Thoracic aorta (tissue), 2 donors: Measurements from ENCODE around the gene ATG16L2. TPM values are rescaled to one million over a fixed set of nuclear protein-coding genes. Genes with fewer than 3 reads are reported as not detected.
A peak's percentile ranks its signal among the peaks of the same experiment; 100 is the strongest.

ENCODE experiments used
- ATAC-seq: fragments of 150-250 bp; one replicate; pipeline ENCODE4 v1.8.0; 2017; ENCODE audit warnings: low read depth; ENCODE audit not compliant: insufficient number of reproducible peaks, low FRiP score
- DNase-seq: peaks from one replicate; pipeline ENCODE4 v3.0.0-alpha.2; 2020; ENCODE audit warnings: low spot score
- H3K27ac ChIP-seq, 2 donors: fragments of 200-600 bp; sonication (generic); 1 replicate in 1 of 2; 2 replicates in 1 of 2; pipeline ENCODE4 v1.5.1; 2016; ENCODE audit warnings: mild to moderate bottlenecking in 2 of 2, moderate library complexity in 2 of 2
- H3K27me3 ChIP-seq: fragments of 200-600 bp; sonication (generic); replicated peaks from 2 replicates; pipeline ENCODE4 v1.6.0; 2016; ENCODE audit warnings: mild to moderate bottlenecking; ENCODE audit not compliant: insufficient read depth
- H3K36me3 ChIP-seq: fragments of 200-600 bp; sonication (generic); one replicate; pipeline ENCODE4 v1.5.1; 2016
- H3K4me1 ChIP-seq, 2 donors: fragments of 200-600 bp; sonication (generic); 1 replicate in 1 of 2; 2 replicates in 1 of 2; pipeline versions ENCODE4 v1.5.1 to v1.6.0; 2016; ENCODE audit warnings: low read depth in 2 of 2, mild to moderate bottlenecking in 1 of 2; ENCODE audit not compliant: control insufficient read depth in 1 of 2
- H3K4me3 ChIP-seq: fragments of 200-600 bp; sonication (generic); 2 replicates; pipeline ENCODE4 v1.5.1; 2016; ENCODE audit warnings: mild to moderate bottlenecking
- H3K9me3 ChIP-seq: fragments of 200-600 bp; sonication (generic); 2 replicates; pipeline ENCODE4 v1.5.1; 2016
- CTCF ChIP-seq: fragments of 200-600 bp; sonication (generic); IDR thresholded peaks from one replicate; pipeline ENCODE4 v1.5.1; 2019; ENCODE audit warnings: antibody characterized with exemption
- total RNA-seq, 2 donors: library from RNA; depleted of rRNA; stranded (reverse); fragments of >200 nt; gene quantifications; one replicate each; pipeline versions ENCODE4 v1.1.0 to v1.2.3, GENCODE V29; 2016

Gene ATG16L2
- total RNA-seq, 2 donors from 2014 or later = 36.0 to 65.5 TPM

DNA sequence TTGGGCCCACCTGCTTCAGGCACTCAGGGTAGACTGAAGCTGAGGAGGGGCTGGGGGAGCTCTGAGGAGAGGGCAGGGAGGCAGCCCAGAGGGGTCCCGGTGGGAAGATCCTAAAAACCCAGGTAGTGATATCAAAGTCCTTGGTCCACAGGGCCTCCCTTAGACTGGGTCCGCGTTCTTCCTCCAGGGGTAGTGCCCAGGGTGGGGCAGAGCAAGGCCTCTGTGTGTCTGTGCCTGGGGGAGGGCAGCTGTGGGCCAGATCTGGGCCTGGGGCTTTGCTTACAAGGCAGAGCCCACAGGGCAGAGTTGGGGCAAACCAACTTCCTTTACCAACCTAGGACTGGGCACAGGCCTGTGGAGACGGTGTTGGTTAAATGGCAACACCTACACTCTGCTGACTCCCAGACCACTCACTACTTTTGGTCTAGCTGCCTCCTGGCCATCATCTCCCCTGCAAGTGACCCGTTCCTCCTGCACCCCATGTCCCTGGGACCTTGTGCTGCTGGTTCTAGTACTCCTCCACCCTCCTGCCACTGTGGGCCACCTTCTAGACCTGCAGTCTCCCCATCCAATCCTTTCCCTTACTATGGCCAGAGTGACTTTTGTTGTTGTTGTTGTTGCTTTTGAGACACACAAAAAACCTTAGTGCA lies 15.8 kb downstream of the ATG16L2 start:
- H3K36me3 ChIP-seq = peaks cover 3% of the 10 kb centered on the region
- no peak overlapping the region for H3K4me3 ChIP-seq
- H3K27me3 ChIP-seq = no peaks in the 10 kb centered on the region
- ATAC-seq (no peak), DNase-seq (no peak)
- no peak overlapping the region for H3K27ac ChIP-seq
- H3K4me1 ChIP-seq = peaks cover 20 to 42% of the 10 kb centered on the region in 2 donors
- no peaks in the 10 kb centered on the region for H3K9me3 ChIP-seq
- TF ChIP-seq CTCF = no peak

DNA sequence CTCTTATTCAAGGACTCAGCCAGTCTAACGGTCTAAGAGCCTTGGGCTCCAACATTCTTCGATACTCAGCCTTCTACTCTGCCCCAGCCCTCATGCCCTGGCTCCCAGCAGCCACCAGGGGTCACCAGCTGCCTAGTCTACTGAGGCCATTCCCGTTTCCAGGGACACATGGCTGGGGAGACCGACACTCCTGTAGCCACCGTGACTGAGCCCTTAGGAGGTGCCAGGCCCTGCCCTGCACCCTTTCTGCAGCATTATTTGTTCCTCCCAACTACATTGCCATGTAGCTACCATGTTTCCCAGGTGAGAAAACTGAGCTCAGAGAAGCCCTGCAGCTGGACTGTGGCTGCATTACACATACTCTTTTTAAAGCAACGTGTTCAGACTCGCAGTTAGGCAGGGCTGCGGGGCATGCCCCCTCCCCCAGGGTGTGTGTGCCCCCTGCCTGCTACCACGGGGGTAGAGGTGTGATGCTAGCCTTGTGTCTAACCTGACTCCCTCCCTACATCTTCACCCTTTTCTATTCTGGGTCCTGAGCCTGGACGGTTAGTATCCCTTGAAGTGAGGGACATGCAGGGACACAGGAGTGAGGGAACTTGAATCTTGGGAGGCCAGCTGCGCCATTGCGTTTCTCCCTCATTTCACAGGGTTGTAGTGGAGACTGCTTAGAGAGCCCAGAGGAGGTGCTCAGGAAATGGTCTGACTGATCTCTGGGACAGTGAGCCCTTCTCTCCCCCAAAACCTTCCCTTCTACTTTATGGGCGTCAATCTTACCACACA lies 17.5 kb downstream of the ATG16L2 start:
- no peak overlapping the region for H3K4me3 ChIP-seq
- ATAC-seq = peak; percentile 37
- DNase-seq = peak; percentile 63
- H3K4me1 ChIP-seq = peaks cover 31 to 58% of the 10 kb centered on the region in 2 donors
- peaks cover 3% of the 10 kb centered on the region for H3K36me3 ChIP-seq
- H3K9me3 ChIP-seq = no peaks in the 10 kb centered on the region
- no peaks in the 10 kb centered on the region for H3K27me3 ChIP-seq
- peak; percentile 94 for TF ChIP-seq CTCF
- peak overlapping the region; percentile 98 to 99 for H3K27ac ChIP-seq

- Histone ChIP-seq H3K27ac (peak overlapping the region; percentile 98 to 99), H3K27me3 (no peaks in the 10 kb centered on the region), H3K36me3 (peaks cover 5% of the 10 kb centered on the region), H3K9me3 (no peaks in the 10 kb centered on the region), H3K4me1 (peaks cover 32 to 65% of the 10 kb centered on the region in 2 donors), H3K4me3 (no peak overlapping the region)
- TF ChIP-seq CTCF = no peak
- no peak for ATAC-seq
- DNase-seq = no peak
Measured at GRCh38 chr11:72832301-72833082, 18.3 kb downstream of the ATG16L2 start.

DNA sequence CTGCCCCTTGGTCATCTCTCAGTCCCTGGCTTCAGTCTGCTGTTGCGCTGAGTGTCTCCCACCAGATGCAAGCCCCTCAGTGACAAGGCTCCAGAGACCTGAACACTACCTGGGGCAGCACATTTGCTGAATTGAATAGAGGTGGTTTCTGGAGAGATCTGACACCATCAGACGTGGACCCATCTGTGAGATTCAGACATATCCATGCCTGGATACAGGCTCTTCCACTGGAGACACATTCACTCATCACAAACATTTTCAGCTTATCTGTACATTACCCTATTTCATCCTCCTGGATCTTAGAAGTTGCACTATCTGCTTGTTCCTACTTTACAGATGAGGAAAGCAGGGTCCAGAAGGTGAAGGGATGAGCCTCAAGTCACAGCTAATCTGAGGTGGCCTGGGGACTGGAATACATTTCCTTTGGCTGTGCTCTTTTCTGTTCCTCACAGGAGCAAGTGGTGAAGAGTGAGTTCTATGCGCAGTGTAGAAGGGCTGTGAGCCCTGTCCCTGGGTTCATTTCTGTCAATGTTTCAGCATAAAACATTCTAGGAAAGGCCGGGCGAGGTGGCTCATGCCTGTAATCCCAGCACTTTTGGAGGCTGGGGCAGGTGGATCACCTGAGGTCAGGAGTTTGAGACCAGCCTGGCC lies 19.0 kb downstream of the ATG16L2 start:
- Histone ChIP-seq H3K4me1 (peaks cover 32 to 72% of the 10 kb centered on the region in 2 donors), H3K27ac (peak overlapping the region; percentile 98 to 99), H3K27me3 (no peaks in the 10 kb centered on the region), H3K9me3 (no peaks in the 10 kb centered on the region), H3K4me3 (no peak overlapping the region), H3K36me3 (peaks cover 12% of the 10 kb centered on the region)
- TF ChIP-seq CTCF = no peak
- DNase-seq (no peak), ATAC-seq (no peak)
